A549 (cell line): ENCODE measurements around the gene RTN4. TPM values are rescaled to one million over a fixed set of nuclear protein-coding genes. Genes with fewer than 3 reads are reported as not detected.
"Not testable (repeated sequence)": the region's sequence is repeated elsewhere in the genome, so short reads cannot be mapped to it uniquely, and the experiment has no call there.

Experiments used
- ATAC-seq, 2 experiments: fragments of 200-7000 bp in 1 of 2; fragments of >200 bp in 1 of 2; cut with Nextera tagmentation in 1 of 2; cut with Tn5 transposase in 1 of 2; 3 replicates each; pipeline versions ENCODE4 v1.8.0 to v1.9.1; 2018 to 2020; ENCODE audit warnings: mild to moderate bottlenecking in 1 of 2, moderate library complexity in 1 of 2
- CTCF ChIA-PET: fragments of 300-600 bp; sonication (Branson Sonifier 250); formaldehyde crosslinking; extraction: SDS; loops from one replicate; lab custom pipeline; 2021; ENCODE audit warnings: antibody characterized with exemption, inconsistent platforms; lab: Yijun Ruan, JAX
- POLR2A ChIA-PET: fragments of 350-600 bp; formaldehyde crosslinking; extraction: SDS; loops from one replicate; lab custom pipeline; 2021; ENCODE audit warnings: antibody characterized with exemption, inconsistent platforms; lab: Yijun Ruan, JAX
- DNase-seq, 2 experiments: peaks; one replicate each; pipeline versions ENCODE4 v3.0.0 to v3.0.0-alpha.2; 2011 to 2016; ENCODE audit warnings: low read depth in 1 of 2, low spot score in 1 of 2
- FAIRE-seq: peaks from 2 replicates; lab custom pipeline; 2011; peaks lifted over from hg19 to GRCh38; lab: Jason Lieb, UNC
- H3K27ac ChIP-seq, 2 experiments: fragments of >200 bp; sonication (Bioruptor Twin); formaldehyde crosslinking; 3 replicates each; pipeline ENCODE4 v1.5.1; 2016 to 2017
- H3K4me1 ChIP-seq: fragments of >200 bp; sonication (Bioruptor Twin); formaldehyde crosslinking; 3 replicates; pipeline ENCODE4 v1.6.1; 2016
- H3K4me2 ChIP-seq: fragments of >200 bp; sonication (Bioruptor Twin); formaldehyde crosslinking; 3 replicates; pipeline ENCODE4 v1.6.1; 2016
- H3K4me3 ChIP-seq: fragments of >200 bp; sonication (Bioruptor Twin); formaldehyde crosslinking; 3 replicates; pipeline ENCODE4 v1.5.1; 2016
- H3K9me3 ChIP-seq: fragments of >200 bp; sonication (Bioruptor Twin); formaldehyde crosslinking; 3 replicates; pipeline ENCODE4 v1.6.1; 2016
- BHLHE40 ChIP-seq: IDR thresholded peaks from 2 replicates; pipeline ENCODE4 v1.6.1; 2012; ENCODE audit warnings: low read depth, low read length, inconsistent platforms
- CBX2 ChIP-seq: fragments of 200-600 bp; sonication (generic); IDR thresholded peaks from 2 replicates; pipeline ENCODE4 v1.6.1; 2016; ENCODE audit warnings: low read depth, mild to moderate bottlenecking, borderline replicate concordance
- CHD4 ChIP-seq: fragments of 200-600 bp; sonication (generic); IDR thresholded peaks from 2 replicates; pipeline ENCODE4 v1.6.1; 2016; ENCODE audit warnings: antibody characterized with exemption, mild to moderate bottlenecking, borderline replicate concordance
- EHF ChIP-seq: fragments of 250-450 bp; sonication (Bioruptor Pico); IDR thresholded peaks from 2 replicates; pipeline ENCODE4 v1.5.0; 2020; ENCODE audit warnings: mild to moderate bottlenecking
- FOXS1 ChIP-seq: fragments of 250-450 bp; sonication (Bioruptor Pico); IDR thresholded peaks from 2 replicates; pipeline ENCODE4 v1.5.0; 2020; ENCODE audit warnings: mild to moderate bottlenecking, moderate library complexity
- GATA3 ChIP-seq: IDR thresholded peaks from 2 replicates; pipeline ENCODE4 v1.6.1; 2012; ENCODE audit warnings: borderline replicate concordance
- HOXA7 ChIP-seq: fragments of 250-450 bp; sonication (Bioruptor Pico); IDR thresholded peaks from 2 replicates; pipeline ENCODE4 v1.5.0; 2020; ENCODE audit warnings: mild to moderate bottlenecking, moderate library complexity
- HOXB13 ChIP-seq: fragments of 250-450 bp; sonication (Bioruptor Pico); IDR thresholded peaks from 2 replicates; pipeline ENCODE4 v1.5.0; 2020; ENCODE audit warnings: low read depth, mild to moderate bottlenecking, moderate library complexity
- JUNB ChIP-seq: fragments of >200 bp; sonication (Bioruptor Twin); formaldehyde crosslinking; IDR thresholded peaks from 2 replicates; pipeline ENCODE4 v1.6.1; 2016
- MAFK ChIP-seq: fragments of 450-650 bp; IDR thresholded peaks from 2 replicates; pipeline ENCODE4 v1.6.1; 2014; ENCODE audit not compliant: partially characterized antibody
- MYC ChIP-seq: IDR thresholded peaks from 2 replicates; pipeline ENCODE4 v1.6.1; 2012; ENCODE audit warnings: mild to moderate bottlenecking, inconsistent platforms, low read length, improper control_type of control experiment, borderline replicate concordance
- NFE2L2 ChIP-seq: fragments of 150-350 bp; conservative IDR thresholded peaks from 2 replicates; pipeline ENCODE4 v1.6.1; 2014; ENCODE audit warnings: low read length
- PHF8 ChIP-seq: fragments of 200-600 bp; sonication (generic); IDR thresholded peaks from 2 replicates; pipeline ENCODE4 v1.6.1; 2016; ENCODE audit warnings: low read depth, mild to moderate bottlenecking, antibody characterized with exemption, moderate library complexity, borderline replicate concordance
- POLR2AphosphoS2 ChIP-seq: conservative IDR thresholded peaks from 2 replicates; pipeline ENCODE4 v1.6.1; 2012; ENCODE audit warnings: low read length, improper control_type of control experiment, inconsistent platforms
- RCOR1 ChIP-seq: fragments of 150-350 bp; IDR thresholded peaks from 2 replicates; pipeline ENCODE4 v1.6.1; 2014; ENCODE audit warnings: antibody characterized with exemption, low read length, low read depth
- RFX5 ChIP-seq: fragments of 450-650 bp; IDR thresholded peaks from 2 replicates; pipeline ENCODE4 v1.7.1; 2014; ENCODE audit warnings: antibody characterized with exemption, mild to moderate bottlenecking, moderate library complexity
- SMC3 ChIP-seq: fragments of >200 bp; sonication (Bioruptor Twin); formaldehyde crosslinking; IDR thresholded peaks from 3 replicates; pipeline ENCODE4 v1.6.1; 2018; ENCODE audit warnings: inconsistent platforms
- SREBF2 ChIP-seq: fragments of 450-650 bp; IDR thresholded peaks from 2 replicates; pipeline ENCODE4 v1.6.1; 2014; ENCODE audit warnings: mild to moderate bottlenecking, moderate library complexity
- TFCP2L1 ChIP-seq: fragments of 250-450 bp; sonication (Bioruptor Pico); IDR thresholded peaks from 2 replicates; pipeline ENCODE4 v1.5.0; 2021; ENCODE audit warnings: mild to moderate bottlenecking
- TP53 ChIP-seq: fragments of 250-450 bp; sonication (Bioruptor Pico); IDR thresholded peaks from 2 replicates; pipeline ENCODE4 v1.5.0; 2021; ENCODE audit warnings: mild to moderate bottlenecking, moderate library complexity
- WGBS: methylation state at CpG from one replicate; pipeline ENCODE4 v1.1.6; 2017; ENCODE audit errors: missing lambda C conversion rate; 5-methylcytosine and 5-hydroxymethylcytosine counted together
- polyA plus RNA-seq, 4 experiments: library from polyadenylated mRNA; depleted of rRNA in 3 of 4; stranded (reverse); fragments of >200 nt; fragmentation: RNase III in 1 of 4; extraction: RNeasy Plus Mini Kit Qiagen cat#74134 plus additional on column Dnase treatment in 1 of 4; gene quantifications; 2 replicates in 3 of 4; 3 replicates in 1 of 4; pipeline ENCODE4 v1.2.3, GENCODE V29; 2011 to 2017
- TF ChIP-seq, protein P1 (sequence below): fragments of 250-450 bp; sonication (Bioruptor Pico); IDR thresholded peaks from 2 replicates; pipeline ENCODE4 v1.5.0; 2020; ENCODE audit warnings: low read depth, mild to moderate bottlenecking, moderate library complexity
- TF ChIP-seq, protein P2 (sequence below): fragments of >200 bp; sonication (Bioruptor Twin); formaldehyde crosslinking; IDR thresholded peaks from 2 replicates; pipeline ENCODE4 v1.6.1; 2016

RTN4 gene
- polyA plus RNA-seq, 2 of the 4 experiments (the other 2 are of a cell fraction), result 302 to 403 TPM

DNA sequence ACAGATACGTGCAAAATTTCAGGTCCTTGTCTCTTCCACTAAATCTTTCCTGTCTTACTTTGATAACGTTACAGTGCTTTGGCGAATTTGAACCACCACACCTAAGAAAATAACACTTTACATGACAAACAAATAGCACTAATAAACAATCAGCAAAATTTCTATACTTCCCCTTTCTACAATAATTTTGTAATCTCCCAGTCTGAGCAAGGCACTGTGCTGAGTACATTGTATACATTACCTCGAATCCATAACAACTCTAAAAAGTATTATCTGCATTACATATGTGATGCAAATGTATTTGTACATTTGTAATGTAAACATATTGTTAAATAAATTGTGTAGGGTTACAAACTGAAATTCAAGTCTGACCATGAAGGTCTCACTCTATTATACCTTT is 49.9 kb downstream of the RTN4 start (continued):
- no peak for TF ChIP-seq HOXB13
- no peak for TF ChIP-seq BHLHE40

DNA sequence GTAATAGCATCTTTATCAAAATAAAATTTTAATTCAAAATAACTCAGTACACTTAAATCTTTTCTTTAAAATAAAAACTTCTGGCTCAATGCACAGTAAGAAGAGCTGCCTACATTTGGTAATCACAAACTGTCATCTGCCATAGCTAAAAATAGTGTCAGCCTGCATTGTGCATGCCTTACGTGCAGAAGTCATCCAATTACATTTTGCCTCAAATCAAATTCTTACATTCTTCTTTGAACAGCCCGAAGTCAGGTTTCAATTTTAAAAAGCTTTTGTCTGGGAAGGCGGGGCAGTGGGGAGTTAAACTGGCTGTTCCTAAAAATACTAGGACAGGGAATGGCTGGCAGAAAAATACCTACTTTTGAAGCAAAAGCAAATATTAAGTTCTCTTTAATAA is 51.1 kb downstream of the RTN4 start:
- Histone ChIP-seq H3K27ac (no peak overlapping the region), H3K4me3 (no peak overlapping the region), H3K9me3 (no peaks in the 10 kb centered on the region), H3K4me2 (peak overlapping the region; percentile 35), H3K4me1 (peaks cover 59% of the 10 kb centered on the region)
- ATAC-seq (0 out of 6 replicates have a peak, but pooled peaks of 1 of the 2 experiments have one; percentile 18), FAIRE-seq (no peak), DNase-seq (no peak)
- CTCF ChIA-PET, result interaction anchor here (1.1 to 1.4 kb wide), 4 partner anchors 11 to 100 kb away, joined by 3 to 4 read pairs (median 4); no protein-coding TSS in a partner anchor
- POLR2A ChIA-PET, result interaction anchor here (0.9 kb wide), 1 partner anchor 233 kb away, joined by 3 read pairs; the partner anchor contains the start of genes CLHC1 and RPS27A
- TF ChIP-seq CHD4, result no peak
- TF ChIP-seq EHF (CRISPR knock-in tag), result no peak
- no peak for TF ChIP-seq PHF8
- TF ChIP-seq MAFK, result no peak
- no peak for TF ChIP-seq HOXA7 (CRISPR knock-in tag)
- WGBS, result 40% methylated on average over 3 of the region's 3 CpGs

DNA sequence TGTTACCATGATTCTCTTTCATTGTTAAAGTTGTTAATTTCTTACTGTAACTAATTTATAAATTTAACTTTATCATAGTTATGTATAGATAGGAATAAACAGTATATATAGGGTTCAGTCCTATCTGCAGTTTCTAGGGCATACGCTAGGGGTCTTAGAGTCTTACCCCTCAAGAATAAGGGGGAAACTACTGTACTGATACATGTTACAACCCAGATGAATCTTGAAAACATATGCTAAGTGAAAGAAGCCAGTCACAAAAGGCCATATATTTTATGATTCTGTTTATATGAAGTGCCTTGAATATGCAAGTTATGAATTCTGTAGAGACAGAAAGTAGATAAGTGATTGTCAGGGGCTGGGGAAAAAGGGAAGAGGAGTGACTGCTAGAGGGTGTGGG is 52.4 kb downstream of the RTN4 start:
- H3K27ac ChIP-seq, result no peak overlapping the region
- peaks cover 48% of the 10 kb centered on the region for H3K4me1 ChIP-seq
- no peaks in the 10 kb centered on the region for H3K9me3 ChIP-seq
- FAIRE-seq, result no peak
- ChIA-PET CTCF (no interaction called here), POLR2A (no interaction called here)
- H3K4me3 ChIP-seq, result no peak overlapping the region
- 76% methylated on average over 1 of the region's 1 CpG for WGBS
- TF ChIP-seq CBX2, result no peak
- no peak for TF ChIP-seq SREBF2
- H3K4me2 ChIP-seq, result no peak overlapping the region
- no peak for DNase-seq
- peak in 1 of 2 experiments; percentile 30; a peak in 1 of 6 replicates for ATAC-seq

DNA sequence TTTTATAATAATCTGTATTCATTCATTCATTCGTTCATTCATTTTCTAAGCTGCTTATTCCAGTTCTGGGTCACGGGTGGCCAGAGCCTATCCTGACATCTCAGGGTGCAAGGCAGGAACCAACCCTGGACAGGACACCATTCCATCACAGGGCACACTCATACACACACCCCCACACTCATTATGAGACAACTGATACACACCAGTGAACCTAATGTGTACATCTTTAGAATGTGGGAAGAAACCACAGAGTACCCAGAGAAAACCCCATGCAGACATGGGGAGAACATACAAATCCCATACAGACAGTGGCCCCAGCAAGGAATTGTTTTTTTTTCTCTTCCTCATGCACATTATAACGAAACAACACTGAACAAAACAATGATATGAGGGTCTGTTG is 54.7 kb downstream of the RTN4 start:
- CTCF ChIA-PET, result interaction anchor here (0.6 to 1.2 kb wide), 3 partner anchors 15 to 24 kb away, joined by 3 to 4 read pairs (median 3); no protein-coding TSS in a partner anchor
- Histone ChIP-seq H3K4me1 (peaks cover 31% of the 10 kb centered on the region), H3K9me3 (no peaks in the 10 kb centered on the region), H3K4me2 (no peak overlapping the region), H3K27ac (no peak overlapping the region), H3K4me3 (no peak overlapping the region)
- POLR2A ChIA-PET, result interaction anchor here (1.1 kb wide), 1 partner anchor 55 kb away, joined by 3 read pairs; the partner anchor contains the start of gene RTN4
- FAIRE-seq (no peak), ATAC-seq (0 out of 6 replicates have a peak, but pooled peaks of 1 of the 2 experiments have one; percentile 15), DNase-seq (no peak)
- no peak for TF ChIP-seq SMC3
- TF ChIP-seq EHF (CRISPR knock-in tag), result no peak
- TF ChIP-seq TFCP2L1, result no peak
- no peak for TF ChIP-seq TP53 (CRISPR knock-in tag)
- TF ChIP-seq NFE2L2, result no peak
- TF ChIP-seq, protein P1, sequence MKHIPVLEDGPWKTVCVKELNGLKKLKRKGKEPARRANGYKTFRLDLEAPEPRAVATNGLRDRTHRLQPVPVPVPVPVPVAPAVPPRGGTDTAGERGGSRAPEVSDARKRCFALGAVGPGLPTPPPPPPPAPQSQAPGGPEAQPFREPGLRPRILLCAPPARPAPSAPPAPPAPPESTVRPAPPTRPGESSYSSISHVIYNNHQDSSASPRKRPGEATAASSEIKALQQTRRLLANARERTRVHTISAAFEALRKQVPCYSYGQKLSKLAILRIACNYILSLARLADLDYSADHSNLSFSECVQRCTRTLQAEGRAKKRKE (CRISPR knock-in tag), result no peak
- no peak for TF ChIP-seq GATA3
- TF ChIP-seq RFX5, result no peak
- TF ChIP-seq JUNB, result no peak
- TF ChIP-seq RCOR1, result no peak
- TF ChIP-seq MYC, result no peak
- TF ChIP-seq FOXS1 (CRISPR knock-in tag), result no peak
- no peak for TF ChIP-seq POLR2AphosphoS2
- TF ChIP-seq, protein P2, sequence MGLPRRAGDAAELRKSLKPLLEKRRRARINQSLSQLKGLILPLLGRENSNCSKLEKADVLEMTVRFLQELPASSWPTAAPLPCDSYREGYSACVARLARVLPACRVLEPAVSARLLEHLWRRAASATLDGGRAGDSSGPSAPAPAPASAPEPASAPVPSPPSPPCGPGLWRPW, result no peak
- TF ChIP-seq HOXB13, result no peak
- WGBS, result 95% methylated on average over 3 of the region's 3 CpGs

DNA sequence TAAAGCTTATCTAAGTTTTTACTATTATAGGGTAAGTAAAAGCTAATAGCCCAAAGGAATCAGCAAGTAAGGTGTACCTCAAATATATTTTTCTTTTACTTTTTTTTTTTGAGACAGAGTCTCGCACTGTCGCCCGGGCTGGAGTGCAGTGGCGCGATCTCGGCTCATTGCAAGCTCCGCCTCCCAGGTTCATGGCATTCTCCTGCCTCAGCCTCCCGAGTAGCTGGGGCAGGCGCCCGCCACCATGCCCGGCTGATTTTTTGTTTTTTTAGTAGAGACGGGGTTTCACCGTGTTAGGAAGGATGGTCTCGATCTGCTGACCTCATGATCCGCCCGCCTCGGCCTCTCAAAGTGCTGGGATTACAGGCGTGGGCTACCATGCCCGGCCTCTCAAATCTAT is 59.6 kb downstream of the RTN4 start:
- H3K4me2 ChIP-seq, DNase-seq, FAIRE-seq, ATAC-seq, H3K9me3 ChIP-seq, H3K4me3 ChIP-seq, H3K27ac ChIP-seq, POLR2A ChIA-PET: not testable (repeated sequence)
- 88% methylated on average over 19 of the region's 19 CpGs for WGBS
- H3K4me1 ChIP-seq, result peaks cover 13% of the 10 kb centered on the region; the same call in 2 of the 3 replicates
- CTCF ChIA-PET, result interaction anchor here (0.6 to 2.6 kb wide), 4 partner anchors 9 to 91 kb away, joined by 4 to 7 read pairs (median 4); no protein-coding TSS in a partner anchor
